RPMI8226 (cell line): ENCODE results near the gene MUL1.

Experiments
- DNase-seq: peaks from one replicate; pipeline ENCODE4 v3.0.0-alpha.2; 2015

MUL1 gene

DNA sequence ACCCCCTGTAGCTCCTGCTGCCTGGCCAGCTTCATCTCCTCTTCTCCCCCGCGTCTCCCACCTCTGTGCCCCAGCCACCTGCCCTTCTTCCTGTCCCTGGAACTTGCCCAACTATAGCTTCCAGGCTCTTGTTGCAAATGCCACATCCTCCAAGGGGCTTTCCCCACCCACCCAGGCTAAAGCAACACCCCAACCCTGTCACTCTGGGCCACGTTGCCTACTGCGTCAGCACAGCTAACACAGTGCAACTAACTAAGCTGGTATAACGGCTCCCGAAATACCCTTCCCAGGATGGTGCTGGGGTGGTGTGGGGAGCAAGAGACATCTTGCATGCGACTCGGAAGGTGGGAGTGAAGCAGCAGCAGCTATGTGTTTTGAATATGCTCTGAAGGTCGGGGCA is 41.7 kb downstream of the MUL1 start:
- no peak for DNase-seq

- DNase-seq: no peak
Observed at GRCh38 chr1:20465187-20465586, 42.8 kb downstream of the MUL1 start.

DNA sequence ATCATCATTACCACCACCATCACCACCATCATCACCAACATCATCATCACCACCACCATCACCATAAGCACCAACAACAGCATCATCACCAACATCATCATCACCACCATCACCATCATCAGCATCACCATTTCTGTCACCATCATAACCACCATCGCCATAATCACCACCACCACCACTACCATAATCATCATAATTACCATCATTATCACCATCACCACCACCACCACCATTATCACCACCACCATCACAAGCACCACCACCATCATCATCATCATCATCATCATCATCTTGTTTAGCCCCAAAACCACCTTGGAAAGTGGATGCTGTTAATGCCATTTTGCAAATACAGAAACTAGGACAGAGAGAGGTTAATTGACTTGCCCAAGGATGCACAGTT is 44.4 kb downstream of the MUL1 start:
- no peak for DNase-seq

DNA sequence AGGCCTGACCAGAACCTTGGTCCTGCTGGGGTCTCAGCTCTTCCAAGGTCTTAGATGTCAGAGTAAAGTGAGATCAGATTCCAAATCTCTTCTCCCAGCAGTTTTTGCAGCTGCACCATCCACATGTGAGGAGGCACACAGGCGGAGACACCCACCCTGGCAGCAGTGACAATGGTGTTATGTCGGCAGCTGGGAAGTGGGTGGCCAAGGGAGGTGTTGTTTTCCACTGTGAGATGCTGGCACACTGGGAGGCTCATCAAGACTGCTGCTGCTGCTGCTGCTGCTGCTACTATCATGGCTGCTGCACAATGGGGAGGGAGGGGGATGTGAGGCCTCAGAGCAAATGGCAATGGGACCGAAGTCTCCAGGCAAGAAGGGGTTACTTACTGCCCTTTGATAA is 45.6 kb downstream of the MUL1 start:
- DNase-seq: no peak

- no peak for DNase-seq
Observed at GRCh38 chr1:20458717-20459116, 49.2 kb downstream of the MUL1 start.

DNA sequence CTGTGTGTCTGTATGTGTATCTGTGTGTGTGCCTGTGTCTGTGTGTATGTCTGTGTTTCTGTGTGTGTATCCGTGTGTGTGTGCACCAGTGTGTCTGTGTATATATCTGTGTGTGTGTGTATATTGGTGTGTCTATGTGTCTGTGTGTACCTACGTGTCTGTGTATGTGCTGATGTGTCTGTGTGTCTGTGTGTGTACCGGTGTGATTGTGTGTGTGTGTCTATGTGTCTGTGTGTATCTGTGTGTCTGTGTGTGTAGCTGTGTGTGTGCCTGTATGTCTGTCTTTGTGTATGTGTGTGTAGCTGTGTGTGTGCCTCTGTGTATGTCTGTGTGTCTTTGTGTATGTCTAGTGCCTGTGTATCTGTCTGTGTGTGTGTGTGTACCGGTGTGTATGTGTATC is 53.9 kb downstream of the MUL1 start:
- DNase-seq: no peak

- DNase-seq: no peak
Observed at GRCh38 chr1:20449735-20450311, 58.1 kb downstream of the MUL1 start.
